Liver (tissue), 9 donors: ENCODE data around the gene HSD3B7. TPM values are rescaled to one million over a fixed set of nuclear protein-coding genes. Genes with fewer than 3 reads are reported as not detected.

Experiments used
- DNase-seq: peaks from one replicate; pipeline ENCODE4 v3.0.0-alpha.2; 2017; ENCODE audit warnings: low spot score
- H3K27ac ChIP-seq, 2 donors: one replicate each; pipeline ENCODE4 v1.7.0; 2013; ENCODE audit warnings: inconsistent platforms in 2 of 2, low read length in 2 of 2, control low read depth in 1 of 2, low read depth in 1 of 2, mild to moderate bottlenecking in 1 of 2
- H3K27me3 ChIP-seq, 4 donors: one replicate each; pipeline versions ENCODE4 v1.6.1 to v1.7.0; 2013; ENCODE audit warnings: low read length in 3 of 4, inconsistent platforms in 1 of 4, mild to moderate bottlenecking in 1 of 4, moderate library complexity in 1 of 4; ENCODE audit not compliant: control insufficient read depth in 4 of 4, insufficient read depth in 4 of 4
- H3K36me3 ChIP-seq, 4 donors: one replicate each; pipeline versions ENCODE4 v1.6.1 to v1.7.0; 2013; ENCODE audit warnings: low read length in 3 of 4, mild to moderate bottlenecking in 3 of 4, low read depth in 1 of 4, moderate library complexity in 1 of 4; ENCODE audit not compliant: control insufficient read depth in 4 of 4, insufficient read depth in 3 of 4
- H3K4me1 ChIP-seq, 4 donors: one replicate each; pipeline versions ENCODE4 v1.6.1 to v1.7.0; 2013; ENCODE audit warnings: low read length in 3 of 4, mild to moderate bottlenecking in 3 of 4, moderate library complexity in 1 of 4; ENCODE audit not compliant: control insufficient read depth in 4 of 4, insufficient read depth in 4 of 4
- H3K4me3 ChIP-seq, 3 donors: one replicate each; pipeline versions ENCODE4 v1.6.1 to v1.7.0; 2013; ENCODE audit warnings: low read length in 3 of 3, control low read depth in 1 of 3, low read depth in 1 of 3, mild to moderate bottlenecking in 1 of 3
- H3K9ac ChIP-seq, 2 donors: one replicate each; pipeline ENCODE4 v1.7.0; 2013; ENCODE audit warnings: low read length in 2 of 2, mild to moderate bottlenecking in 2 of 2, moderate library complexity in 2 of 2, control low read depth in 1 of 2, low read depth in 1 of 2
- H3K9me3 ChIP-seq, 4 donors: one replicate each; pipeline versions ENCODE4 v1.6.1 to v1.7.0; 2013; ENCODE audit warnings: low read length in 3 of 4; ENCODE audit not compliant: control insufficient read depth in 4 of 4
- EGR1 ChIP-seq, 2 donors: IDR thresholded peaks; 2 replicates each; pipeline ENCODE4 v1.6.1; 2016 to 2018; ENCODE audit warnings: antibody characterized with exemption in 2 of 2, low read depth in 2 of 2
- FOXA1 ChIP-seq: IDR thresholded peaks from 2 replicates; pipeline ENCODE4 v1.6.1; 2016; ENCODE audit warnings: antibody characterized with exemption
- FOXA2 ChIP-seq: IDR thresholded peaks from 2 replicates; pipeline ENCODE4 v1.6.1; 2016; ENCODE audit warnings: antibody characterized with exemption
- GABPA ChIP-seq, 2 donors: IDR thresholded peaks in 1 of 2; conservative IDR thresholded peaks in 1 of 2; 2 replicates each; pipeline ENCODE4 v1.6.1; 2016; ENCODE audit warnings: antibody characterized with exemption in 2 of 2, mild to moderate bottlenecking in 1 of 2, moderate library complexity in 1 of 2
- HNF4A ChIP-seq, 2 donors: conservative IDR thresholded peaks; 2 replicates each; pipeline ENCODE4 v1.6.1; 2016; ENCODE audit warnings: antibody characterized with exemption in 2 of 2, mild to moderate bottlenecking in 2 of 2
- HNF4G ChIP-seq: IDR thresholded peaks from 2 replicates; pipeline ENCODE4 v1.6.1; 2016; ENCODE audit warnings: antibody characterized with exemption
- JUND ChIP-seq, 2 donors: IDR thresholded peaks; 2 replicates each; pipeline ENCODE4 v1.6.1; 2016; ENCODE audit warnings: antibody characterized with exemption in 2 of 2
- NR2F2 ChIP-seq: IDR thresholded peaks from 2 replicates; pipeline ENCODE4 v1.6.1; 2016; ENCODE audit warnings: antibody characterized with exemption
- REST ChIP-seq: IDR thresholded peaks from 2 replicates; pipeline ENCODE4 v1.6.1; 2016; ENCODE audit warnings: antibody characterized with exemption, mild to moderate bottlenecking
- RXRA ChIP-seq, 2 donors: IDR thresholded peaks; 2 replicates each; pipeline ENCODE4 v1.6.1; 2017 to 2018; ENCODE audit warnings: antibody characterized with exemption in 2 of 2, mild to moderate bottlenecking in 1 of 2
- SP1 ChIP-seq: IDR thresholded peaks from 2 replicates; pipeline ENCODE4 v1.6.1; 2018; ENCODE audit warnings: antibody characterized with exemption, mild to moderate bottlenecking
- TAF1 ChIP-seq: conservative IDR thresholded peaks from 2 replicates; pipeline ENCODE4 v1.6.1; 2016; ENCODE audit warnings: antibody characterized with exemption, mild to moderate bottlenecking
- YY1 ChIP-seq: IDR thresholded peaks from 2 replicates; pipeline ENCODE4 v1.6.1; 2016; ENCODE audit warnings: antibody characterized with exemption, mild to moderate bottlenecking
- ZBTB33 ChIP-seq: IDR thresholded peaks from 2 replicates; pipeline ENCODE4 v1.6.1; 2016; ENCODE audit warnings: antibody characterized with exemption
- WGBS: extraction: QIAGEN DNeasy Blood & Tissue Kit; methylation state at CpG from one replicate; pipeline ENCODE4 v1.1.7; 2013; 5-methylcytosine and 5-hydroxymethylcytosine counted together
- polyA plus RNA-seq, 2 donors: library from polyadenylated mRNA; stranded (reverse) in 1 of 2; unstranded in 1 of 2; fragments of 200-250 nt in 1 of 2; fragments of >200 nt in 1 of 2; fragmentation: Nextera tagmentation in 1 of 2; extraction: Ambion mirVana in 1 of 2; gene quantifications; one replicate each; pipeline versions ENCODE4 v1.2.1 to v1.2.3, GENCODE V29; 2013 to 2015
- total RNA-seq, 2 donors: library from RNA; depleted of rRNA; stranded (reverse); fragments of >200 nt; gene quantifications; one replicate each; pipeline ENCODE4 v1.2.3, GENCODE V29; 2014
- TF ChIP-seq, protein P1 (sequence below): IDR thresholded peaks from 2 replicates; pipeline ENCODE4 v1.6.1; 2016; ENCODE audit warnings: antibody characterized with exemption
- TF ChIP-seq, protein P2 (sequence below): fragments of 150-350 bp; IDR thresholded peaks from 2 replicates; pipeline ENCODE4 v1.5.1; 2017; ENCODE audit warnings: improper control_type of control experiment, low read depth, low read length; ENCODE audit not compliant: missing input control
- TF ChIP-seq, protein P3 (sequence below): IDR thresholded peaks from 2 replicates; pipeline ENCODE4 v1.6.1; 2016; ENCODE audit warnings: antibody characterized with exemption
- donor health status: healthy.
- donor health status: healthy.
- donor health status: healthy.
- donor health status: healthy.
- donor health status: healthy.

The HSD3B7 gene
- total and polyA plus RNA-seq, 4 donors, result 23.9 to 93.9 (median 79.4) TPM

DNA sequence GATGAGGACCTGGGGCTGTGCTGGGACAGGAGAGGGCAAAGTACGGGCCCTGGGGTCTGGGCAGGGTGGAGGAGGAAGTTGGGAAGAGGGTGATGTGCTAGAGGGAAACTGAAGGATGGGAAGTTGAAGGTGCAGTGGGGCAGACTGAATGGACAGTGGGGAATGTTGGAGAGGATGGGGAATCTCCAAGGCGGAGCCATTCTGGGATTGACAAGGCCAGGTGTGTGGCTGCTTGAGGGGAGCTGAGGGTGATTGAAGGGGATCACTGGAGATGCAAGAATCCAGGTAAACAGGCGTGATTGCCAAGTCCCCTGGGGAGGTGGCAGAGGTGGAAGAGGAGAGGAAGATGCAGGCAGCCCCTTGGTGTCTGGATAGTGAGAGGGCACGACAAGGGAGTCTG is 8.5 kb upstream of the HSD3B7 start:
- no peak for DNase-seq
- Histone ChIP-seq H3K27ac (no peak overlapping the region), H3K36me3 (peaks cover 16 to 78% (median 42%) of the 10 kb centered on the region in 4 donors), H3K9me3 (no peaks in the 10 kb centered on the region), H3K27me3 (no peaks in the 10 kb centered on the region), H3K4me3 (no peak overlapping the region), H3K9ac (no peak overlapping the region), H3K4me1 (no peaks in the 10 kb centered on the region)
- TF ChIP-seq HNF4G, result no peak
- no peak for TF ChIP-seq REST
- TF ChIP-seq FOXA1, result no peak
- no peak for TF ChIP-seq NR2F2
- TF ChIP-seq, protein P1, sequence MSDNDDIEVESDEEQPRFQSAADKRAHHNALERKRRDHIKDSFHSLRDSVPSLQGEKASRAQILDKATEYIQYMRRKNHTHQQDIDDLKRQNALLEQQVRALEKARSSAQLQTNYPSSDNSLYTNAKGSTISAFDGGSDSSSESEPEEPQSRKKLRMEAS, result no peak
- no peak for TF ChIP-seq EGR1 (IDR thresholded peaks at IDR 0.05; ENCODE audit: low read depth in 2 of 2)
- no peak for TF ChIP-seq TAF1
- TF ChIP-seq YY1, result no peak
- no peak for TF ChIP-seq RXRA (IDR thresholded peaks at IDR 0.05)
- TF ChIP-seq, protein P2, sequence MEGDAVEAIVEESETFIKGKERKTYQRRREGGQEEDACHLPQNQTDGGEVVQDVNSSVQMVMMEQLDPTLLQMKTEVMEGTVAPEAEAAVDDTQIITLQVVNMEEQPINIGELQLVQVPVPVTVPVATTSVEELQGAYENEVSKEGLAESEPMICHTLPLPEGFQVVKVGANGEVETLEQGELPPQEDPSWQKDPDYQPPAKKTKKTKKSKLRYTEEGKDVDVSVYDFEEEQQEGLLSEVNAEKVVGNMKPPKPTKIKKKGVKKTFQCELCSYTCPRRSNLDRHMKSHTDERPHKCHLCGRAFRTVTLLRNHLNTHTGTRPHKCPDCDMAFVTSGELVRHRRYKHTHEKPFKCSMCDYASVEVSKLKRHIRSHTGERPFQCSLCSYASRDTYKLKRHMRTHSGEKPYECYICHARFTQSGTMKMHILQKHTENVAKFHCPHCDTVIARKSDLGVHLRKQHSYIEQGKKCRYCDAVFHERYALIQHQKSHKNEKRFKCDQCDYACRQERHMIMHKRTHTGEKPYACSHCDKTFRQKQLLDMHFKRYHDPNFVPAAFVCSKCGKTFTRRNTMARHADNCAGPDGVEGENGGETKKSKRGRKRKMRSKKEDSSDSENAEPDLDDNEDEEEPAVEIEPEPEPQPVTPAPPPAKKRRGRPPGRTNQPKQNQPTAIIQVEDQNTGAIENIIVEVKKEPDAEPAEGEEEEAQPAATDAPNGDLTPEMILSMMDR, result no peak
- TF ChIP-seq, protein P3, sequence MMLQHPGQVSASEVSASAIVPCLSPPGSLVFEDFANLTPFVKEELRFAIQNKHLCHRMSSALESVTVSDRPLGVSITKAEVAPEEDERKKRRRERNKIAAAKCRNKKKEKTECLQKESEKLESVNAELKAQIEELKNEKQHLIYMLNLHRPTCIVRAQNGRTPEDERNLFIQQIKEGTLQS, result no peak
- TF ChIP-seq GABPA (IDR thresholded peaks at IDR 0.05 in 1 of 2, conservative IDR thresholded peaks at IDR 0.05 in 1 of 2), result no peak
- no peak for TF ChIP-seq SP1
- TF ChIP-seq FOXA2, result no peak
- no peak for TF ChIP-seq ZBTB33
- no peak for TF ChIP-seq HNF4A (conservative IDR thresholded peaks at IDR 0.05)
- WGBS, result 89% methylated on average over 4 of the region's 4 CpGs

GRCh38 chr16:30977502-30977901 is 7.5 kb upstream of the HSD3B7 start:
- no peak overlapping the region for H3K9ac ChIP-seq
- no peak overlapping the region for H3K4me3 ChIP-seq
- peaks cover 14 to 74% (median 37%) of the 10 kb centered on the region in 4 donors for H3K36me3 ChIP-seq
- no peaks in the 10 kb centered on the region for H3K9me3 ChIP-seq
- WGBS, result 90% methylated on average over 17 of the region's 17 CpGs
- H3K4me1 ChIP-seq, result no peaks in the 10 kb centered on the region
- H3K27ac ChIP-seq, result no peak overlapping the region
- DNase-seq, result no peak
- H3K27me3 ChIP-seq, result no peaks in the 10 kb centered on the region
- no peak for TF ChIP-seq TAF1
- no peak for TF ChIP-seq HNF4A (conservative IDR thresholded peaks at IDR 0.05)
- TF ChIP-seq, protein P2, result no peak
- TF ChIP-seq, protein P3, result no peak
- TF ChIP-seq SP1, result no peak
- no peak for TF ChIP-seq RXRA (IDR thresholded peaks at IDR 0.05)
- TF ChIP-seq, protein P1, result no peak
- no peak for TF ChIP-seq FOXA2
- TF ChIP-seq GABPA (IDR thresholded peaks at IDR 0.05 in 1 of 2, conservative IDR thresholded peaks at IDR 0.05 in 1 of 2), result no peak
- no peak for TF ChIP-seq YY1
- TF ChIP-seq JUND (IDR thresholded peaks at IDR 0.05), result no peak
